NB4 (cell line): ENCODE data around the gene IGF2BP3.

Experiments
- DNase-seq: peaks from one replicate; pipeline ENCODE4 v3.0.0; 2010; ENCODE audit warnings: low read depth
- H3K4me3 ChIP-seq: one replicate; pipeline ENCODE4 v1.5.1; 2011; ENCODE audit warnings: mild to moderate bottlenecking, low read depth, low read length, moderate library complexity
- MYC ChIP-seq: IDR thresholded peaks from 2 replicates; pipeline ENCODE4 v1.6.1; 2011; ENCODE audit warnings: low read depth, low read length
- POLR2A ChIP-seq: IDR thresholded peaks from 2 replicates; pipeline ENCODE4 v1.6.1; 2011; ENCODE audit warnings: mild to moderate bottlenecking; ENCODE audit not compliant: insufficient read length; ENCODE audit errors: extremely low read depth
- TF ChIP-seq, protein P1 (sequence below): IDR thresholded peaks from one replicate; pipeline ENCODE4 v1.5.1; 2012; ENCODE audit warnings: low read depth, low read length
- TF ChIP-seq, protein P2 (sequence below): IDR thresholded peaks from 2 replicates; pipeline ENCODE4 v1.6.1; 2011; ENCODE audit warnings: low read depth, low read length

IGF2BP3 gene

GRCh38 chr7:23337374-23337773 lies 132.9 kb downstream of the IGF2BP3 start:
- no peak overlapping the region for H3K4me3 ChIP-seq
- TF ChIP-seq MYC (no peak), POLR2A (no peak)
- TF ChIP-seq, protein P1, sequence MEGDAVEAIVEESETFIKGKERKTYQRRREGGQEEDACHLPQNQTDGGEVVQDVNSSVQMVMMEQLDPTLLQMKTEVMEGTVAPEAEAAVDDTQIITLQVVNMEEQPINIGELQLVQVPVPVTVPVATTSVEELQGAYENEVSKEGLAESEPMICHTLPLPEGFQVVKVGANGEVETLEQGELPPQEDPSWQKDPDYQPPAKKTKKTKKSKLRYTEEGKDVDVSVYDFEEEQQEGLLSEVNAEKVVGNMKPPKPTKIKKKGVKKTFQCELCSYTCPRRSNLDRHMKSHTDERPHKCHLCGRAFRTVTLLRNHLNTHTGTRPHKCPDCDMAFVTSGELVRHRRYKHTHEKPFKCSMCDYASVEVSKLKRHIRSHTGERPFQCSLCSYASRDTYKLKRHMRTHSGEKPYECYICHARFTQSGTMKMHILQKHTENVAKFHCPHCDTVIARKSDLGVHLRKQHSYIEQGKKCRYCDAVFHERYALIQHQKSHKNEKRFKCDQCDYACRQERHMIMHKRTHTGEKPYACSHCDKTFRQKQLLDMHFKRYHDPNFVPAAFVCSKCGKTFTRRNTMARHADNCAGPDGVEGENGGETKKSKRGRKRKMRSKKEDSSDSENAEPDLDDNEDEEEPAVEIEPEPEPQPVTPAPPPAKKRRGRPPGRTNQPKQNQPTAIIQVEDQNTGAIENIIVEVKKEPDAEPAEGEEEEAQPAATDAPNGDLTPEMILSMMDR, result no peak
- TF ChIP-seq, protein P2, sequence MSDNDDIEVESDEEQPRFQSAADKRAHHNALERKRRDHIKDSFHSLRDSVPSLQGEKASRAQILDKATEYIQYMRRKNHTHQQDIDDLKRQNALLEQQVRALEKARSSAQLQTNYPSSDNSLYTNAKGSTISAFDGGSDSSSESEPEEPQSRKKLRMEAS, result no peak
- no peak for DNase-seq

- no peak overlapping the region for H3K4me3 ChIP-seq
- no peak for TF ChIP-seq MYC
- TF ChIP-seq POLR2A, result no peak
- TF ChIP-seq, protein P1, result no peak
- TF ChIP-seq, protein P2, result no peak
- no peak for DNase-seq
These were observed 133.4 kb downstream of the IGF2BP3 start for GRCh38 chr7:23336799-23337283.

GRCh38 chr7:23336086-23336485 lies 134.2 kb downstream of the IGF2BP3 start:
- TF ChIP-seq, protein P2, result no peak
- TF ChIP-seq MYC, result no peak
- TF ChIP-seq POLR2A, result no peak
- TF ChIP-seq, protein P1, result no peak
- no peak for DNase-seq
- no peak overlapping the region for H3K4me3 ChIP-seq

DNA sequence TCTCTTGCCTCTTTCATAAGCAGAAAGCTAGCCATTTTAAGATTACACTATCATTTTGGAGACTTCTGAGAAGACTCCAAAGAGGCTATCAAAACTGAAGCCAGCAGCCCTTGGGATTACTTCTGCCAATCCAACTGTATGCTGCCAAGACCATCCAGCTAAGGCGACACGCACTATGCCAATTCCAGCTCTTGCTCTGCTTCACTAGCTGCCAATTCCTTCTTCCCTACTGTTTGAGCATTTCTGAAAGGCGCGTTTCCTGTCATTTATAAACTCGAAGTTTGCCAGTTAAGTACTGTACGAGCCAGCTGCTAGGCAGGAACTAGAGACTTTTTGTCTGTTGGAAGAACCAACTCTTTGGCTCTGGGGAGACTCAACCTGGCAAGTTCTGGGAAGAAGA lies 134.7 kb downstream of the IGF2BP3 start:
- no peak for DNase-seq
- no peak overlapping the region for H3K4me3 ChIP-seq
- TF ChIP-seq, protein P1, result no peak

- no peak overlapping the region for H3K4me3 ChIP-seq
- TF ChIP-seq MYC (no peak), POLR2A (no peak)
- TF ChIP-seq, protein P2, result no peak
- TF ChIP-seq, protein P1, result no peak
- DNase-seq, result no peak
These were observed 135.2 kb downstream of the IGF2BP3 start for GRCh38 chr7:23335136-23335535.

- TF ChIP-seq POLR2A, result no peak
- TF ChIP-seq, protein P2, result no peak
- TF ChIP-seq MYC, result no peak
- TF ChIP-seq, protein P1, result no peak
- no peak overlapping the region for H3K4me3 ChIP-seq
- DNase-seq, result no peak
These were observed 135.7 kb downstream of the IGF2BP3 start for GRCh38 chr7:23334482-23335056.
